ENCODE measurements around the gene RTN4IP1.
A peak's percentile ranks its signal among the peaks of the same experiment; 100 is the strongest.
"Not testable (repeated sequence)": the region's sequence is repeated elsewhere in the genome, so short reads cannot be mapped to it uniquely, and the experiment has no call there.

Gene RTN4IP1

DNA sequence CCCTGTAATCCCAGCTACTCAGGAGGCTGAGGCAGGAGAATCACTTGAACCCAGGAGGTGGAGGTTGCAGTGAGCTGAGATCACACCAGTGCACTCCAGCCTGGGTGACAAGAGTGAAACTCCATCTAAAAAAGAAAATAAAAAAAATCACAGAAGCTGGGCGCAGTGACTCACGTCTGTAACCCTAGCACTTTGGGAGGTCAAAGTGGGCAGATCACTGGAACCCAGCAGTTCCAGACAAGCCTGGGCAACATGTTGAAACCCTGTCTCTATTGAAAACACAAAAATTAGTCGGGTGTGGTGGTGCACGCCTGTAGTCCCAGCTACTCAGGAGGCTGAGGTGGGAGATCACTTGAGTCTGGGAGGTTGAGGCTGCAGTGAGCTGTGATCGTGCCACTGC is 69.6 kb downstream of the RTN4IP1 start:
- DNase-seq = not testable (repeated sequence)
- in situ Hi-C loops (cut with HindIII; ENCODE audit: low pct_ligation_motif_present, low pct_unique_long_range_greater_than_20kb, low sequenced_read_pairs) = loop anchor here (25.0 kb wide), 1 partner anchor 122 kb away; no protein-coding TSS in a partner anchor

DNA sequence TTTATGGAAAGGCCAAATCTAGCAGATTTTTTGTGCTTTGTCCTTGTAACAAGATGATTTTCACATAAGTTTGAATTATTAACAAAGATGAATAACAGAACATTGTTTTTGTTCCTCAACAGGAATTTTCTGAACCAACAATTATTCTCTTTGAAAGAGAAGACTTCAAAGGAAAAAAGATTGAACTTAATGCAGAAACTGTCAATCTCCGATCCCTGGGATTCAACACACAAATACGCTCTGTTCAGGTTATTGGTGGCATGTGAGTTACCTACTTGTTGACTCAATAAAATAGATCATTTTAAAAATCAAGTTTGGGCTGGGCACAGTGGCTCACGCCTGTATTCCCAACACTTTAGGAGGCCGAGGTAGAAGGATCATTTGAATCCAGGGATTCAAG is 70.9 kb downstream of the RTN4IP1 start:
- DNase-seq = no peak
- in situ Hi-C loops (cut with HindIII; ENCODE audit: low pct_ligation_motif_present, low pct_unique_long_range_greater_than_20kb, low sequenced_read_pairs) = loop anchor here (25.0 kb wide), 1 partner anchor 121 kb away; no protein-coding TSS in a partner anchor

DNA sequence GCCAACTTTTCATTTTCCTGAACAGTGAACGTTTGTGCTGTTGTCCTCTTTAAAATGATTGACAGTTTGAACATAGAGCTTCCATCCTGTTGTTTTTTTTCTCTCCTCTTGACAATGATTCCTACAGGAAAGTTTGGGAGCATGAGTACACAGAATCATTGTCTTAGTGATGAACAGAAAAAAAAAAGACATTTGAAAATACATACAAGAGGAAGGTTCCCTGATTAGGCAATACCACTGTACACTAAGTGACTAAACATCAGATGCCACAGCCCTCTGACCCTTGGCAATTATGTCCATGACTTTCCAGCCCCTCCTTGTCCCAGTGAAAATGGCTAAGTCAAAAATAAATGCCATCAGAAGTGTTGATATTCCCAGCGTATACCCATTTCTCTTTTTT is 71.5 kb downstream of the RTN4IP1 start:
- DNase-seq = no peak
- in situ Hi-C loops (cut with HindIII; ENCODE audit: low pct_ligation_motif_present, low pct_unique_long_range_greater_than_20kb, low sequenced_read_pairs) = loop anchor here (25.0 kb wide), 1 partner anchor 121 kb away; no protein-coding TSS in a partner anchor

DNA sequence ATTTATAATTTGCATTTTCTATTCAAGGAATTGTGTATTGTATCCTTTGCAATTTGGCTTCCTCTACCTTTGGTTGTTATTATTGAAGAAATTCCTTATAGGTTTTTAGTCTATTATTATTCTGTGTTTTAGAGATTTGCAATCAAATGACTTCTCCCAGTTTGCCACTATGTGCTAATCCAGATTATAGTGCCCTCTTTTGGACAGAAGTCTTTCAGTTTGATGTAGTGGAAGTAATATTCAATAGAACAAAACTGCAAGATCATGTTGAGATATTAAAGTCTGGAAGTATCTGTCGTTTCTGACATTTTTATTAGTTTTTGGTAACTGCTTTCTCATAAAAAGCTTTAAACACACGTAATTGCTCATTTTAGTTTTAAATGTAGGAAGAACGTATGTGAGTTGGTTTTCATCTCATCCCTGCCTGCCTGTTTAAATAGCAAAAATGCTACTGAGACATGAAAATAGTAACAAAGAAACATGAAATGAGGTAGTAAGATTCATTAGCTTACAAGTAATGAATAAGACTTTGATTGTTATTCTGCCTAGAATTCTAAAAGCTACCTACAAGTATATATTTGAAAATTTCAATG is 72.8 kb downstream of the RTN4IP1 start:
- in situ Hi-C loops (cut with HindIII; ENCODE audit: low pct_ligation_motif_present, low pct_unique_long_range_greater_than_20kb, low sequenced_read_pairs) = loop anchor here (25.0 kb wide), 1 partner anchor 119 kb away; no protein-coding TSS in a partner anchor
- DNase-seq = peak; percentile 38

DNA sequence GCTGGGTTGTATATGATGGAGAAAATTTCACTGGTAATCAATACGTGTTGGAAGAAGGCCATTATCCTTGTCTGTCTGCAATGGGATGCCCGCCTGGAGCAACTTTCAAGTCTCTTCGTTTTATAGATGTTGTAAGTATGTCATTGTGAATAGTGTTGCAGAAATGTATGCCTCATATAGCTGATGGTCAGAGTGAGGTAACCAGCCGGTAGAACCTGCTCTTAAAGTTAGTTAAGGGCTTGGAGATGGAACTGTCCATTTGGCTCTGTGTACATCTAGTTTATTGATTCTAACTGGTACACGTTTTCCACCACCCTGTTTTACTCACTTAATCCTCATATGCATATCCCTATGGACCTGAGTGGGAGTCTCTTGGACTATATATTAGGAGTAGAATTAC is 73.5 kb downstream of the RTN4IP1 start:
- no peak for DNase-seq
- in situ Hi-C loops (cut with HindIII; ENCODE audit: low pct_ligation_motif_present, low pct_unique_long_range_greater_than_20kb, low sequenced_read_pairs) = loop anchor here (25.0 kb wide), 1 partner anchor 118 kb away; no protein-coding TSS in a partner anchor

DNA sequence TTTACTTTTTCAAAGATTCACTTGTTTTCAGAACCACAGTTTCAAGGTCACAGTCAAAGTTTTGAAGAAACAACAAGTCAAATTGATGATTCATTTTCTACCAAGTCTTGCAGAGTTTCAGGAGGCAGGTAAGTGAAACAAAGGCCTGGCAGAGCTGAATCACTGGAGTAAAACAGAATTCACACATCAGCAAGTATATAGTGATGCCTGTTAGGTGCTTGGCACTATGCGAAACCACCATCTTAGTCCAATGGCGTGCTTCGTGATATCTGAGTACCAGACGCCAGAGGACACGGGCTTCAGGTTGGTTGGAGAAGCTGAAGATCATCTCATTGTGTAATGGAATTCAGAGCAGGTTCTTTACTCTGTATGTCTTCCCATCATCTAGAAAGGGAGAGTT is 75.9 kb downstream of the RTN4IP1 start:
- in situ Hi-C loops (cut with HindIII; ENCODE audit: low pct_ligation_motif_present, low pct_unique_long_range_greater_than_20kb, low sequenced_read_pairs) = loop anchor here (25.0 kb wide), 1 partner anchor 116 kb away; no protein-coding TSS in a partner anchor
- DNase-seq = no peak

DNA sequence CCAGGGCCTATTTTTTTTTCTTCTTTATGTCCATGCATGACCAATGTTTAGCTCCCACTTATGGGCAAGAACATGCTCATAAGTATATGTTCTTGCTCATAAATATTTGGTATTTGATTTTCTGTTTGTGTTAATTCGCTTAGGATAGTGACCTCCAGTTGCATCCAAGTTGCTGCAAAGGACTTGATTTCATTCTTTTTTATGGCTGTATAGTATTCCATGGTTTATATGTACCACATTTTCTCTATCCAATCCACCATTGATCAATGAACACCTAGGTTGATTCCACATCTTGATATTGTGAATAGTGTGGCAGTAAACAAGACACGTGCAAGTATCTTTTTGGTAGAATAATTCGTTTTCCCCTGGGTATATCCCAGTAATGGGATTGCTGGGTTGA is 78.1 kb downstream of the RTN4IP1 start:
- in situ Hi-C loops (cut with HindIII; ENCODE audit: low pct_ligation_motif_present, low pct_unique_long_range_greater_than_20kb, low sequenced_read_pairs) = loop anchor here (25.0 kb wide), 1 partner anchor 114 kb away; no protein-coding TSS in a partner anchor
- DNase-seq = no peak

DNA sequence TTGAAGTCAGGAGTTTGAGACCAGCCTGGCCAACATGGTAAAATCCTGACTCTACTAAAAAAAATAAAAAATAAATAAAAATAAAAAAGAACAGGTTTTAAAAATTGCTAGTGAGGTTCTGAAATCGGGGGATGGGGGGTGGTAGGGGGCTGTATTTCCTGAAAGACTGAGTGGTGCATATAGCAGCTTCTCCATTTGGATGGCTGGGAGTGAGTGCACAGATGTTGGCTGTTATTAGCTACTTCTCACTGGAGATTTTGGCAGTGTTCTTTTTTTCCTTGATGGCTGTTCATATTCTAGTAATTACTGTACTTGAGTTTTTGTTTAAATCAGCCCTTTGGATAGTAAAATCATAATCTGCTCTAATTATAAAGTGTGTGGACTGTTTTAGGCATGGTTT is 79.8 kb downstream of the RTN4IP1 start:
- in situ Hi-C loops (cut with HindIII; ENCODE audit: low pct_ligation_motif_present, low pct_unique_long_range_greater_than_20kb, low sequenced_read_pairs) = no loop called here
- no peak for DNase-seq

GRCh38 chr6:106548926-106549455 is 80.3 kb downstream of the RTN4IP1 start:
- in situ Hi-C loops (cut with HindIII; ENCODE audit: low pct_ligation_motif_present, low pct_unique_long_range_greater_than_20kb, low sequenced_read_pairs); DNase-seq: not testable (repeated sequence)

DNA sequence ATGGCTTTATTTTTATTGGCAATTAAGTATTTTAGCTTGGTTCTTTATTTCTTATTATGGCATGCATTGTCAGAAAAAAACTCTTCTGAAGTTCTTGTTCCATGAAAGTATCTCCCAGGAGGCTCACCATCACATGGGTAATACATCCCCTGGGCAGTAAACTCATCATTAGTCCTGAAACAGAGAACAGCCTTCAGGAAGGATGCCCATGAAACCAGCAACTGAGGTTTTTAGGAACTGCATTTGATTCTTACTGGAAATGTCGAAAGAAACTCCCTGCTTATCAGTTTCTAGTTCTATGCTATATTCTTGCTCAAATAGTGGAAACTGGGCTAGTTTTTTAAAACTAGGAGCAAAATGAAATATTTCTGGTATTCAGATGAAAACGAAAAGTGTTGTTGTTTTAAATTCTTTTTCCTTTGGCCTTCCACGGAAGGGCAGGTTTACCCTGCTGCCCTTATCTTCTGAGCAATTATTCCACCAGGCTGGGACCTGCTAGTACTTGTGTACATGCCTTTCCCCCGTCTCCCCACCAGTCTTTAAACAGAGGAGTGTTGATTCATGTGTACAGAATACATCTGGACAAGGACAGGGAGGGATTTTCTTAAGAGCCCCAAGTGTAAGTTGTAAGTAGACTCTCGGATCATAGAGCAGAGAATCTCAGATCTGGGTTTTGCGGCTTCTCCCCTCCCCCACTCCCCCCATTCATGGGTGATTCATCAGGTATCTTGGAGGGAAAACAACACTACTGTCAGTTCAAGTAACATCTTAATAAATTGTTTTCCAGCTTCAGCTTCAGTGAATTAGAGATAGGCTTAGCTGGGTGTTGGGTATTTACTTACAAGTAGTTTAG is 81.5 kb downstream of the RTN4IP1 start:
- DNase-seq = no peak
- in situ Hi-C loops (cut with HindIII; ENCODE audit: low pct_ligation_motif_present, low pct_unique_long_range_greater_than_20kb, low sequenced_read_pairs) = no loop called here

DNA sequence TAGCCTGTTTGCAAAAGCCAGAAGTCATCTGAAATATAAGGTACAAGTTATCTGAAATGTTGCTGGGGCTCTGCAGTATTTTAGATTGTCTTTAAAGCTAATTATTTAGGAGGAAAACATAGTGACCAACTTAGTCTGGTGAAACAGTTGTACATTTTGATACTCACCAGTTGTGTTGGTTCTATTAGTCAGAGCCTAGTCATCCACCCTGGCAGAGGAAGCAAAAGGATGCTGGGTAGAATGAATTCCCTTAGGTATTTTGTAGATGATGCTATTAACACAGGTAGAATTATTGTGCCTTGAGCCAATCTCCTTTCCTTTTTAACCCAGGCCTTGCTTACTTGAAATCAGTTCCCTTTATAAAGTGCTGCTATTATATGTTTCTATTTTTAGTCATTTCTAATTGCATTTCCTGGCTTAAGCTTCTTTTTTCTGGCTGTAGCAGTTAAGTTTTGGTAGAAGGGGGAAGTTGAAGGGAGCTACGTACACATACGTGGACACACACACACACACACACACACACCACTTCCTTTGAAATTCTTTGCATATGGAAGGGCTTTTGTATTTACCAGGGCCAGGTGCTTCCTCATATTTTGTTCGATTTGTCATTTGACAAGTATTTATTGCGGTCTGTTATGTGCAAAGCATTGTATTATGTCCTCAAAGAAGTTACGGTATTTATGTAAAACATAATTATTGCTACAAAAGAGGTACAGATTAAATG is 82.4 kb downstream of the RTN4IP1 start:
- in situ Hi-C loops (cut with HindIII; ENCODE audit: low pct_ligation_motif_present, low pct_unique_long_range_greater_than_20kb, low sequenced_read_pairs) = no loop called here
- peak; percentile 56 for DNase-seq

- DNase-seq = no peak
- in situ Hi-C loops (cut with HindIII; ENCODE audit: low pct_ligation_motif_present, low pct_unique_long_range_greater_than_20kb, low sequenced_read_pairs) = no loop called here
These were observed 83.0 kb downstream of the RTN4IP1 start for GRCh38 chr6:106546261-106546690.

GRCh38 chr6:106540907-106541306 is 88.4 kb downstream of the RTN4IP1 start:
- in situ Hi-C loops (cut with HindIII; ENCODE audit: low pct_ligation_motif_present, low pct_unique_long_range_greater_than_20kb, low sequenced_read_pairs) = no loop called here
- no peak for DNase-seq

- no peak for DNase-seq
- in situ Hi-C loops (cut with HindIII; ENCODE audit: low pct_ligation_motif_present, low pct_unique_long_range_greater_than_20kb, low sequenced_read_pairs) = no loop called here
These were observed 88.9 kb downstream of the RTN4IP1 start for GRCh38 chr6:106540432-106540831.

- in situ Hi-C loops (cut with HindIII; ENCODE audit: low pct_ligation_motif_present, low pct_unique_long_range_greater_than_20kb, low sequenced_read_pairs) = no loop called here
- no peak for DNase-seq
These were observed 89.4 kb downstream of the RTN4IP1 start for GRCh38 chr6:106539936-106540335.

DNA sequence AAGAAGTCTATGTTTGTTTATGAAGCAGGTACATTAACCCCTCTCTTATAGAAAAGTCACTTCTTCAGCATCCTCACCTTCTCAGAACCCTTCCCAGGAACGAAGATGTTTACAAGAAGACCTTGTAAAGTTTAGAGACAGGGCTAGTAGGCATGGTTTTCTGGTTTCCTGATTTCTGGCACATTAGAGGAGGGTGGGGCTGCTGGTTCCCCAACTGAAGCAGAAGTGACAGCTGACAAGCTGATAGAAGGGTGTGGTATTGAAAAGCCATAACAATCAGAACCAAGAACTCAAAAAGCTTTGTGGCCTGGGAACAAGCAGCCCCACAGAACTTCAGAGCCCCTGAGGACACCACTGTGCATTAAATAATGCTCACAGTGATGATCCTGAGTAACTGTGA is 91.2 kb downstream of the RTN4IP1 start:
- DNase-seq = no peak
- in situ Hi-C loops (cut with HindIII; ENCODE audit: low pct_ligation_motif_present, low pct_unique_long_range_greater_than_20kb, low sequenced_read_pairs) = no loop called here

GRCh38 chr6:106537662-106538061 is 91.6 kb downstream of the RTN4IP1 start:
- no peak for DNase-seq
- in situ Hi-C loops (cut with HindIII; ENCODE audit: low pct_ligation_motif_present, low pct_unique_long_range_greater_than_20kb, low sequenced_read_pairs) = no loop called here

- in situ Hi-C loops (cut with HindIII; ENCODE audit: low pct_ligation_motif_present, low pct_unique_long_range_greater_than_20kb, low sequenced_read_pairs) = no loop called here
- DNase-seq = no peak
These were observed 92.4 kb downstream of the RTN4IP1 start for GRCh38 chr6:106536851-106537250.

DNA sequence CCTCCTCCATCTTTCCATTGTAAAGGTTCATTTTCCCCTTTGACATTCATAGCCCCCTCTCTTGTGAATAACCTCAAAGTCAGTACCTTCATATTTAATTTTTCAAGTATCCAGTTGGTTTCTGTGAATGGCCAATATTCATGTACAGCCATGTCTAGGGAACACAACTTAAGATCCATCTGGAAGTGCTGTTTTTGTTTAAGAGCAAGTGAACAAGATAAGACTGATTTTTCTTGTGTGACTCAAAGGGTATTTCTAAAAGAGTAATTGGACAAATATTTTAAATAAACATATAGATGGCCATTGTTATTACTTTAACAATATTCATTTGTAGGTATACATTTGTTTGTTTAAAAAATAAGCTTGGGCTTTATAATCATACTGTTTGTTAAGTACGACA is 92.9 kb downstream of the RTN4IP1 start:
- DNase-seq = no peak
- in situ Hi-C loops (cut with HindIII; ENCODE audit: low pct_ligation_motif_present, low pct_unique_long_range_greater_than_20kb, low sequenced_read_pairs) = no loop called here

Measured in ACHN (cell line).